HEK293T (cell line): ENCODE results near the gene FGF10.

Experiments used
- CTCF ChIA-PET: fragments of 350-600 bp; formaldehyde crosslinking; extraction: SDS; loops from one replicate; lab custom pipeline; 2021; ENCODE audit warnings: antibody characterized with exemption, inconsistent platforms; lab: Yijun Ruan, JAX
- POLR2A ChIA-PET: fragments of 350-600 bp; formaldehyde crosslinking; extraction: SDS; loops from one replicate; lab custom pipeline; 2020; ENCODE audit warnings: antibody characterized with exemption, inconsistent platforms; lab: Yijun Ruan, JAX
- DNase-seq: peaks from one replicate; pipeline ENCODE4 v3.0.0; 2012; ENCODE audit warnings: mixed read lengths; ENCODE audit errors: extremely low spot score
- ARNT ChIP-seq: fragments of 450-650 bp; IDR thresholded peaks from 2 replicates; pipeline ENCODE4 v1.6.1; 2017; ENCODE audit warnings: mild to moderate bottlenecking
- BHLHE40 ChIP-seq: fragments of 450-650 bp; IDR thresholded peaks from 2 replicates; pipeline ENCODE4 v1.6.1; 2016; ENCODE audit warnings: mild to moderate bottlenecking, moderate library complexity, borderline replicate concordance
- CTBP1 ChIP-seq: fragments of 450-650 bp; IDR thresholded peaks from 2 replicates; pipeline ENCODE4 v1.6.1; 2016; ENCODE audit warnings: borderline replicate concordance
- ELF4 ChIP-seq: fragments of 450-650 bp; IDR thresholded peaks from 2 replicates; pipeline ENCODE4 v1.6.1; 2017; ENCODE audit warnings: antibody characterized with exemption
- FOXA1 ChIP-seq: fragments of 450-650 bp; IDR thresholded peaks from 2 replicates; pipeline ENCODE4 v1.6.1; 2016; ENCODE audit warnings: mild to moderate bottlenecking
- FOXK2 ChIP-seq: fragments of 450-650 bp; IDR thresholded peaks from 2 replicates; pipeline ENCODE4 v1.6.1; 2016; ENCODE audit warnings: mild to moderate bottlenecking
- FOXM1 ChIP-seq: fragments of 450-650 bp; IDR thresholded peaks from 2 replicates; pipeline ENCODE4 v1.6.1; 2017; ENCODE audit warnings: mild to moderate bottlenecking, borderline replicate concordance
- HDGF ChIP-seq: fragments of 450-650 bp; IDR thresholded peaks from 2 replicates; pipeline ENCODE4 v1.6.1; 2017; ENCODE audit warnings: antibody characterized with exemption, borderline replicate concordance
- L3MBTL2 ChIP-seq: fragments of 450-650 bp; conservative IDR thresholded peaks from 2 replicates; pipeline ENCODE4 v1.6.1; 2016; ENCODE audit warnings: mild to moderate bottlenecking
- LEF1 ChIP-seq: fragments of 450-650 bp; IDR thresholded peaks from 2 replicates; pipeline ENCODE4 v1.6.1; 2017; ENCODE audit warnings: mild to moderate bottlenecking, borderline replicate concordance
- NFRKB ChIP-seq: fragments of 450-650 bp; IDR thresholded peaks from 2 replicates; pipeline ENCODE4 v1.6.1; 2016; ENCODE audit warnings: mild to moderate bottlenecking, moderate library complexity
- PKNOX1 ChIP-seq: fragments of 450-650 bp; IDR thresholded peaks from 2 replicates; pipeline ENCODE4 v1.6.1; 2016
- SP1 ChIP-seq: fragments of 450-650 bp; IDR thresholded peaks from 2 replicates; pipeline ENCODE4 v1.6.1; 2017
- SUZ12 ChIP-seq: fragments of 450-650 bp; IDR thresholded peaks from 2 replicates; pipeline ENCODE4 v1.6.1; 2016; ENCODE audit warnings: mild to moderate bottlenecking
- TARDBP ChIP-seq: fragments of 450-650 bp; IDR thresholded peaks from 2 replicates; pipeline ENCODE4 v1.6.1; 2016
- ZNF384 ChIP-seq: fragments of 450-650 bp; IDR thresholded peaks from 2 replicates; pipeline ENCODE4 v1.6.1; 2016

FGF10 gene

DNA sequence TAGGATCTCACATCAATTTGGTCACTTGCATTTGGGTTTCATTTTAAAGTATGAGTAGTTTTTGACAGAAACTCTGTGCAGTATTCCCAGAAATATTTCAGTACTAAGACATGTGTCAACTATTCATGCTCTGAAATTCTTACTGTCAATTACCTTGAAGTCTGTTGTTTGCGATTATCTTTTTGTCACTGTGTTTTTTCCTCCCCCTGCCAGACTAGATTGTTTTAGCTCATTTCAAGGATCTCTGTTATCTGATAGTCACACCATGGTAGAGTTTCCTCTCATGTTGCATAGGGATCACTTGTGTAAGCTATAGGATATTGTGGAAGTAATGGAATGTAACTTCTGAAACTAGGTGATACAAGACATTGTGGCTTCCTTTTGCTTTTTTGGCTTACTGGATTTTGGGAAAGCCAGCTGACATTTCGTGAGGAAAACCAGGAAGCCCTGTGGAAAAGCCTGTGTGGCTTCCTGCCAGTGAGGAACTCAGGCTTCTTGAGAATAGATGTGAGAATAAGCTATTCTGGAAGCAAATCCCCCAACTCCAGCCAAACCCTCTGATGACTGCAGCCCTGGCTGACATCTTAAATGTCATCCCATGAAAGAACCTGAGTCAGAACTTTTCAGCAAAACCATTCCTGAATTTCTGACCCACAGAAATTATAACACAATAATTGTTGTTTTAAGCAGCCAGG, 122.2 kb downstream of the FGF10 start:
- CTCF ChIA-PET, result no interaction called here
- no peak for TF ChIP-seq ZNF384
- no peak for TF ChIP-seq HDGF
- TF ChIP-seq FOXA1, result no peak
- TF ChIP-seq FOXK2, result no peak
- TF ChIP-seq FOXM1, result no peak
- TF ChIP-seq BHLHE40, result no peak
- TF ChIP-seq NFRKB, result no peak
- no peak for TF ChIP-seq LEF1
- TF ChIP-seq ELF4, result no peak
- TF ChIP-seq SP1, result no peak
- no peak for TF ChIP-seq PKNOX1
- no peak for TF ChIP-seq SUZ12
- TF ChIP-seq CTBP1, result no peak
- no peak for TF ChIP-seq TARDBP
- TF ChIP-seq ARNT, result no peak
- no peak for TF ChIP-seq L3MBTL2
- POLR2A ChIA-PET, result no interaction called here
- no peak for DNase-seq

DNA sequence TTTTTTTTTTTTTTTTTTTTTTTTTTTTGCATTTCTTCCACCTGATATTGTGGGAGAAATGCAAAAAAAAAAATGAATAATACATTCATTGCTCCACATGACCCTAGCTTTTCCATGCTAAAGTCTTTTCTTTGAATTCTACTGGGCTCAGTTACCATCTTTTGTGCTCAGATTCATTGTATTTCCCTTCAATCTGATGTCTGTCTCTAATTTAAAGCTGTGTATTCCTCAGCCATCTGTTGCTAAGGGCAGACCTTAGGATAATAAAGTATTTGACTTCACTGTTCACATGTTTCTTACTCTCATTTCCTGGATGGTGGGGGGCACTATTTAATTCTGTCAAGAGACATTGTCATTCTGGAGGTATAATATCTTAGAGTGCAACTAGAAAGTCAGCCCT, 123.5 kb downstream of the FGF10 start:
- DNase-seq, result no peak
- ChIA-PET POLR2A (no interaction called here), CTCF (no interaction called here)
- TF ChIP-seq FOXA1, result no peak
- no peak for TF ChIP-seq ELF4
- no peak for TF ChIP-seq BHLHE40
- TF ChIP-seq SUZ12, result no peak
- no peak for TF ChIP-seq PKNOX1
- TF ChIP-seq NFRKB, result no peak
- no peak for TF ChIP-seq LEF1
- TF ChIP-seq FOXK2, result no peak
- no peak for TF ChIP-seq TARDBP
- no peak for TF ChIP-seq L3MBTL2
- no peak for TF ChIP-seq CTBP1
- no peak for TF ChIP-seq ARNT
- no peak for TF ChIP-seq FOXM1
- no peak for TF ChIP-seq SP1
- TF ChIP-seq HDGF, result no peak
- no peak for TF ChIP-seq ZNF384

DNA sequence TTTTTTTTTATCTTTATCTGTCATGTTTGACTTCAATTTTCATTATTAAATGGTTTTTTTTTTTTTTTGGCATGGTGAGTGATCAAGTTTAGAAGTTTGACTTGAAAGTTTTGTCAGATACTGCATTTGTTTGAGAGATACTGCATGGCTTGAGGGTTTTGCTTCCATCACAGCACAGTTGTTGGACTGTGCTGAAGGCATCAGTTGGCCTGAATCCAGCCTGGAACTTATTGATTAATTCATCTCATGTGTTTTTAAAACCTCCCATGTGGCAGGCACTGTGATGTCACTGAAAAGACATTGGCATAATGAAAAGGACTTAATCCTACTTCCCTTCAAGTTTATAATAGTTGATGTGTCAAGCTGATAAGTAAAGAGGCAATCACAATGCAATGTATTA, 128.4 kb downstream of the FGF10 start:
- TF ChIP-seq NFRKB, result no peak
- no peak for TF ChIP-seq SP1
- no peak for TF ChIP-seq BHLHE40
- no peak for TF ChIP-seq ARNT
- no peak for TF ChIP-seq LEF1
- TF ChIP-seq L3MBTL2, result no peak
- no peak for TF ChIP-seq TARDBP
- no peak for TF ChIP-seq FOXA1
- TF ChIP-seq FOXK2, result no peak
- TF ChIP-seq CTBP1, result no peak
- TF ChIP-seq SUZ12, result no peak
- no peak for TF ChIP-seq ELF4
- TF ChIP-seq PKNOX1, result no peak
- no peak for TF ChIP-seq FOXM1
- no peak for TF ChIP-seq ZNF384
- no peak for TF ChIP-seq HDGF
- ChIA-PET POLR2A (no interaction called here), CTCF (no interaction called here)
- DNase-seq, result no peak

- TF ChIP-seq BHLHE40 (no peak), SUZ12 (no peak)
- POLR2A ChIA-PET, result no interaction called here
- CTCF ChIA-PET, result interaction anchor here (0.7 kb wide), 1 partner anchor 935 kb away, joined by 3 read pairs; no protein-coding TSS in a partner anchor
- DNase-seq, result no peak
Measured at GRCh38 chr5:44257653-44258365, 131.4 kb downstream of the FGF10 start.

DNA sequence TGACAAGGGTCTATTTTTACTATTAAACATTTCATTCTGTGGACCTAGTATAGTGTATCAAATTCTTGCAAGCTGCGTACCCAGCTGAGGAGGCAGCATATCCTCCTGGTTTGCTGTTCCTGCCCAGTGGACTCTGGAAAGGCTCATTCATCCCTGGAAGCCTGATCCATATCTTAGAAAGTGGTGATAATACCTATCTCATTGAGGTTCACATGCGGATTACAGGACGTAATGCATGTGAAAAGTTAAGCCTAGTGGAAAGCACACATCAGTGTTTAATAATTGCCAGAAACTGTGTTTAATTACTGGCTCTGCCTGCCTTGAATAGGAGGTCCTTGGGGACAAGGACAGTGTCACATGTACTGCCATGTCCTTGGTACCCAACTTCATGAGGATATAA, 132.0 kb downstream of the FGF10 start:
- TF ChIP-seq FOXK2 (no peak), L3MBTL2 (no peak), HDGF (no peak), ARNT (no peak)
- ChIA-PET POLR2A (no interaction called here), CTCF (no interaction called here)
- no peak for DNase-seq
